NCI-H1694 (cell line): ENCODE results near the gene SLC39A1.
"Not testable (repeated sequence)": the region's sequence is repeated elsewhere in the genome, so short reads cannot be mapped to it uniquely, and the experiment has no call there.

ENCODE experiments used
- DNase-seq: peaks from one replicate; lab custom pipeline; 2025; lab: John Stamatoyannopoulos, UW

SLC39A1 gene

GRCh38 chr1:153929981-153930948, 33.1 kb downstream of the SLC39A1 start:
- no peak for DNase-seq

DNA sequence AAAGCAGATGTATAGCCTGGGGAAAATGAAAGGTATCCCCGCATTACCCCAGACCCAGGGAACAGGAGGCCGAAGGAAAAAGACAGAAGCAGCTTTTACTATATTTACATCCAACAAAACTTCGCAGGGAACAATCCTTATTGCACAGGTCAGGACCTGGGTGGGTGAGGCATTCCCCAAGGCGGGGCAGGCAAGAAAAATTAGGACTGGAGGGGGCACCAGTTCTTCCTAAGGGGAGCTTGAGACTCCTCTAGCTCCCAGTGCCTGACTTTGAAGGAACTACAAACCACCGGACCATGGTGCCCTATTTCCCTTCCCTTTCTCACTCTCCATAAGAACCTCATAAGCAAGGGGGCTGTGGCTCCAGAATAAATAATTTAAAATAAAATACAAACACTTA, 33.9 kb downstream of the SLC39A1 start:
- no peak for DNase-seq

GRCh38 chr1:153928791-153929341, 34.5 kb downstream of the SLC39A1 start:
- DNase-seq, result no peak

DNA sequence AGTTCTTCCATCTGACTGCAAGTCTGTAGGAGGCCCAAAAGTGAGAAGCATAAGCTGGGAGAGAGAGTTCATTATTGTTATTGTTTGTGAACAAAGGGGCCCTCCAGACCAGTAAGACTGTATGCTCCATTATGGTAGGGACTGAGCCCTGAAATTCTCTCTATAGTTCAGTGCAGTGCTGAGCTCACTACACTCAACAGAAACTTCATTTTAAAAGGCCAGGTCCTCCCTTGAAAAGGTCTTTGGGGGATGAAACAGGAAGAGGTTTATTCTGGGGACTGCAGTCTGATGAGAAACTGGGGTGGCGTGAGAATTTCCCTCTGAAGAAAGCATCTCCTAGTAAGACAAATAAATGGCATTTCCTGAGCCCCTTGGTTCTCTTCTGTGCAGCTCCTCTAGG, 35.1 kb downstream of the SLC39A1 start:
- no peak for DNase-seq

DNA sequence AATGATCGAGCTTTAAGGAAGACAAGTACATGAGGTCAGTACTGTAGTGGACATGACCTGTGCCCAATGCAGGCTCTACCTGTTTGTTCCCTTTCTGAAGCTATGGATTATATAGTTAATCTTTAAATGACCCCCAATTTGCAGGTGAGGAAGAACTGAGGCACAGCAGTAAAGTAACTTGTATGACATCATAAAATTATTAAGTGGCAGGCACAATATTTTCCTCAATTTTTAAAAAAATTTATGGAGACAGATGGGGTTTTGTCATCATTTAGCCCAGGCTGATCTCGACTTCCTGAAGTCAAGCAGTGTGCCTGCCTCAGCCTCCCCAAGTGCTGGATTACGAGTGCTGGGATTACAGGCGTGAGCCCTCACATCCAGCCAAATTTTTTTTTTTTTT, 36.9 kb downstream of the SLC39A1 start:
- no peak for DNase-seq

DNA sequence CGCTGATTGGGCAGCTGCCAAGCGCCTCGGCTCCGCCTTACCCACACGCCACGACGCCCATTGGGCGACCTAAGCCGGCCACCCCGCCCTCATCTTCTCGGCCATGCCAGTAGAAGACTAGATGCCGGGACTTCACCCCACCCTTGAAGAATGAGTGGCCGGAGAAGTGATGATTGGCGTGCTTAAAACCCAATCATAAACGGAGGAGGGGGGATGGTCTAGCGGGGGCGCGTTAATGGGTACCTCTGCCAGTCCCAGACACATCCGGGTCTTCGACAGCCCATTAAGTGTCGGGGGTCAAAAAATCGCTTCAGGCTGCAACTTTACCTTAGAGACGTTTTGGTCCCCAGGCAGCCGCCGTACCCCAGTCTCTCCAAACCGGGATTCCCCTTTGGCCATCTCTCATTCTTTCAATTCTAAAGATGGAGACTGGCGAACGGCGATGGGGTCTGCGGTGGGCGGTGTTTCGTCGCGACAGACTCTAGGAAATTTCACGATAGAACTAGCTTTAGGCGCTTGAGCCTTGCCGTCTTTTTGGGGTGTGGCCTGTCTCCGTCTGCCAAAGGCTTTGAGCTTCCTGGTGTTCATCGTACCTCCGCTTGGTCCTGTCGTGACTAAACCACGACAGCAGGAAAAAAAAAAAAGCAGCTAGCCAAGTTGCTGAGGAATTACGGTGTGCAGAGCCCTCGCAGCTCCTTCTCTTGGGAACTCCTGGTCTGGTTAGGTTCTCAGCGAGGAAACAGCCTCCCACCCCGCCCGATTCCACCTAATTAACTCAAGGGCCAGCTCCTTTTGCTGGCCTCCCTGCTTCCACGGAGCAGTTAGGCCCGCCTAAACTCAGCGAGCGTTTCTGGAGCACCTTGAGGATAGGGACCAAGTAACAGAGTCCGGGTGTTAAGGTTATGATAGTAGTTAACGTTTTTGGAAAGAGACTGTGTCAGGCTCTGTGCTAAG, 40.1 kb downstream of the SLC39A1 start, which contains the start of gene GATAD2B:
GATAD2B (minus strand) TSS at position 1 of the 954 bp plus-strand sequence. CDS start 94,625 bp downstream, outside the sequence.
- peak; percentile 100 for DNase-seq

- no peak for DNase-seq
Observed at GRCh38 chr1:153922076-153922971, 41.0 kb downstream of the SLC39A1 start.

- DNase-seq, result no peak
Observed at GRCh38 chr1:153921803-153922075, 41.6 kb downstream of the SLC39A1 start.

DNA sequence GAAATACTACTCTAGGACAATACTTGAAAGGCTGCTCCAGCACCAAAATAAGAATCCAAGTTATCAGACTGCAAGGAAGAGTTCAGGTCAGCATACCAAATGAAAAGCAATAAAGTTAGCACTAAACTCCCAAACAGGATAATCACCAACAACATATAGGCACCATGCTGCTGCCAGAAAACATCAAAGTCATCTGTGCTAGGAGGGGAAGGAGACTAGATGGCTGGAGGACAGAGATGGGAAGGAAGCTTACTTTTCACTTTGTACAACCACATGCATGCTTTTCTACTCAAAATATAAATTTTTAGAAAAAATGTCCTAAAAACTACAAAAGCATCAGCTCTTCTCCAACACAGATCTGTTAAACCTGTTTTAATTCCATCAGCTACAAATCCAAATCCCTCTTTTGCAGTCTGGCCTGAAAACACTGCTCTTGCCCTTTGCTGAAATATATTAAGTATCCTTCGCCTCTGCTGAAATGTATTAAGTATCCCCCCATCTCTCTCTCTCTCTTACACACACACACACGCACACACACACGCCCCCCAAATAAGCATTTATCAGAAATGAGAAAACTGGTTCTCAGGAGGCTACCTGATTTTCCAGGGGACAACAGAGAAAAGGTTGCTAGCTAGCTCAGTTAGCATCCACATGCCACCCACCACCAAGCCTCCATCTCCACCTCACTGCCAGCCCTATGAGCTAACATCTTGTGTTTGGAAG, 42.1 kb downstream of the SLC39A1 start:
- no peak for DNase-seq

DNA sequence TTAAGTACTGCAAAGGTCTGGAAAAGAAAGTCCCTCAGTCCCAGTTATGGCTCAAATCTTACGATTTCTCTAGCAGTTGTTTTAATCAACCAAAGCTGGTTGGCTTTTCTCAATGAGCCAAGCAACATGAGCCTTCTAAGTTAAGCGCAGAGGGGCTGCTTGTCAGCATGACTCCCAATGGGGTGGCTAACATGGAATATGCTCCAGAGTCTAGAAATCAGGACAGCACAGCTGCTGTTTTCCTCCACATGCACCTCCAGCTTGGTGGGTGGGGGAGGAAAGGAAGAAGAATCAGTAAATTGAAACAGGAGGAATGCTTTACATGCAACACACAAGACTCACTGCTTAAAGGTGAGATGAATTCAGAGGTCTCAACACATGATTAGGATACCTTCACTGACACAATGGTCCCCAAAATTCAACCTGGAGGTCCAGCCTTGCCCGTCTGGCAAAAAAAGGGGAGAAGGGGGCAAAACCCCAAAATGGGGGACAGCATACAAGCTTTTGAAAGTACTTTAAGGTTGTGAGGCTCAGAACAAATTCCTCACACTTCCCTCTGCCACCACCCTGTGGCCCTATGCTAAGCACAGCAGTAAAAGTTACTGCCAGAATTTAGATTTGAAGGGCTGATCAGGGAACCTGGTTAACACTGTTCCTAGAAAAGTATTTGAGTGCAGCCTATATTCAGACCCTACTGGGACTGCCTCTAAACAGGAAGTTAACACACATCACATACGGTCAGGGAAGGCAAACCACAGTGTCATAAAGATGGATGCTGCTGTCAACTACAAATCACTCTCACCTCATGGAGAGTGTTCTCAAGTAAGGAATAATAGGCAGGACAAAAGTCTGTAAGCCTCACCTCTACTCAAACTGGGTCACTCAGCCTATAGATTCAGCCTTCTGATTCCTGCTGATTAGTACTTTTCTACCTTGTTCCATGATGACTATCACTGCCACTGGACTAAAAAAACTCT, 43.2 kb downstream of the SLC39A1 start:
- no peak for DNase-seq

- no peak for DNase-seq
Observed at GRCh38 chr1:153916297-153916696, 47.0 kb downstream of the SLC39A1 start.

DNA sequence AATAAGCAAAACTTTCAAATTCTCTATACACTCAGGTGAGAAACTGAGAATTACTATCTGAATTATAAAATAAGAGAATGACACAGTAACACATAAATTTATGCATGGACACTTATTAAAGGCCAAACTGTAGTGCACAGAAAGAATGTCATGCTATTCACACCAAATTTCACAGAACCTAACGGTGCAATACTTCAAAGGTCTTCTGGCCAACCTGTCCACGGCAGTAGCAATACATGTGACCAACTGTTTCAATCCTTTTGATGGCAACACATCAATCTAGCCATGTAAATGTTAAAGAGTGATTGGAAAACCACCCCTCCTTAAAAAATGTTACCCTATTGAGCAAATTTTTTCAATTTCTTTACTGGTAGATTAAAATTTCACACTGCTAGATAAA, 51.0 kb downstream of the SLC39A1 start:
- no peak for DNase-seq

DNA sequence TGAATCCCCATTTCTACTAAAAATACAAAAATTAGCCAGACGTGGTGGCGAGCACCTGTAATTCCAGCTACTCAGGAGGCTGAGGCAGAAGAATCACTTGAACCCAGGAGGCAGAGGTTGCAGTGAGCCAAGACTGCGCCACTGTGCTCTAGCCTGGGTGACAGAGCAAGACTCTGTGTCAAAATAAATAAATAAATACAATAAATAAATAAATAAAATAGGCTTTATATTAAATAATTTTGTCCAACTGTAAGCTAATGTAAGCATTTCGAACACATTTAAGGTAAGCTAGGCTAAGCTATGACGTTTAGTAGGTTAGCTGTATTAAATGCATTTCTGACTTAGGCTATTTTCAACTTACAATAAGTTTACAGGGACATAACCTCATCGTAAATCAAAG, 52.8 kb downstream of the SLC39A1 start:
- not testable (repeated sequence) for DNase-seq
